Heart left ventricle (tissue), 13 donors: ENCODE results near the gene GRB14.

Experiments used
- CTCF ChIP-seq, 12 donors: fragments of 200-600 bp; sonication (generic) in 4 of 12; IDR thresholded peaks; one replicate each; pipeline versions ENCODE4 v1.5.0 to v1.8.0; 2018 to 2022; ENCODE audit warnings: antibody characterized with exemption in 12 of 12, mild to moderate bottlenecking in 5 of 12
- POLR2A ChIP-seq, 2 donors: fragments of 450-650 bp; IDR thresholded peaks; one replicate each; pipeline ENCODE4 v1.6.1; 2017; ENCODE audit warnings: antibody characterized with exemption in 2 of 2, mild to moderate bottlenecking in 2 of 2, moderate library complexity in 2 of 2
- donor health status: ischemic (EF 13 %, LVEDD 7.1; RV severe dilation, severe dysfunction).
- donor health status: DM: no; HTN: yes; CAD: no.
- donor health status: DM: no; HTN: no; CAD: no.
- donor health status: ischemic (EF 25% LVEDD 6.9; RV normal size, moderate dysfunction).
- donor health status: ischemic (EF 25% LVEDD 5.7; RV mildly dilated, moderate dysfunction).
- donor health status: ischemic (EF 35%, LVEDD 5.7; RV mildly dilated, moderate dysfunction).
- donor health status: nonischemic (EF 11% LVEDD 7.7; RV severe dilation, severe dysfunction).
- donor health status: DM: yes; HTN: yes; CAD: no.
- donor health status: PGD.
- donor health status: ischemic (EF 29% LVEDD 5.4; RV normal size, mild dysfunction).
- donor health status: nonischemic (EF 23%, LVEDD 6.1; RV moderate dilation, normal function).

- no peak for TF ChIP-seq POLR2A (IDR thresholded peaks at IDR 0.05)
- TF ChIP-seq CTCF (IDR thresholded peaks at IDR 0.05) = no peak
These were observed 112.0 kb downstream of the GRB14 start for GRCh38 chr2:164509137-164509877.
